H4 (cell line): ENCODE results near the gene CRISPLD2. TPM values are rescaled to one million over a fixed set of nuclear protein-coding genes. Genes with fewer than 3 reads are reported as not detected.
"Not testable (repeated sequence)": the region's sequence is repeated elsewhere in the genome, so short reads cannot be mapped to it uniquely, and the experiment has no call there.

ENCODE experiments used
- DNase-seq: peaks from one replicate; pipeline ENCODE4 v3.0.0-alpha.2; 2015; ENCODE audit warnings: low spot score
- total RNA-seq: library from RNA; depleted of rRNA; stranded (reverse); fragments of >200 nt; shearing (Covaris generic); gene quantifications from 2 replicates; pipeline ENCODE4 v1.2.3, GENCODE V29; 2014

CRISPLD2 gene
- total RNA-seq, 1 experiment from 2014 or later, result 5.7 TPM

- DNase-seq, result no peak
Measured at GRCh38 chr16:84930298-84931106, 110.7 kb downstream of the CRISPLD2 start.

DNA sequence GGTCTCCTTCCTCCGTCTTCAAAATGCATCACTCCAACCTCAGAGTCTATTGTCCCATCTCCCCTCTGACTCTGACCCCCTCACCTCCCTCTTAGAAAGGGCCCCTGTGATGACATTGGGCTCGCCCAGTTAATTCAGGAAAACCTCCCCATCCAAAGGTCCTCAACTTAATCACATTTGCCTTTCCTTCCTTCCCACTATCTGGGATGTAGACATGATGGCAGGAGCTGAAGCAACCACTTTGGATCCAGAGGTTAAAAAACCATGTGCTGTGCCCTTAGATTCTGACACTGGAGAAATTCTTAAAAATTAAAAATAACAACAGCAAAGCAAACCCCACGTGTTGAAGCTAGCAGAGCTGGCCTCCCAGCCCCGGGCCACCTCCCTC lies 111.3 kb downstream of the CRISPLD2 start:
- DNase-seq, result no peak

DNA sequence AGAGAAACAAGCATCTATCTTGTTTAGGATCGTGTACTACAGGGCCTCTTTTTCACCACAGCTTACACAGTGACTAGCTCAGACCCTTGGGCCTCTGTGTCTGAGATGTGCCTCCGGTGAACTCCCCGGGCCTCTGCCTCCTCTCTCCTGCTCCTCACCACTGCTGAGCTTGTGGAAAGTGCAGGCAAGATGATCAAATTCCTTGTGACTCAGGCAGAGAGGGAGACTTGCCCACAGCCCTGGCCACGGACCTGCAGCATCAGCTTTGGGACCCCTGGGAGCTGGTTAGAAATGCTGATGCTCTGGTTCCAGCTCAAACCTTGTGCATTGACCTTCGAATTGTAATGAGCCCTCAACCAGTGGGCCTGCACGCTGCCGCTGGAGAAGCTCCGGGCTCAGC lies 111.7 kb downstream of the CRISPLD2 start:
- DNase-seq, result no peak

DNA sequence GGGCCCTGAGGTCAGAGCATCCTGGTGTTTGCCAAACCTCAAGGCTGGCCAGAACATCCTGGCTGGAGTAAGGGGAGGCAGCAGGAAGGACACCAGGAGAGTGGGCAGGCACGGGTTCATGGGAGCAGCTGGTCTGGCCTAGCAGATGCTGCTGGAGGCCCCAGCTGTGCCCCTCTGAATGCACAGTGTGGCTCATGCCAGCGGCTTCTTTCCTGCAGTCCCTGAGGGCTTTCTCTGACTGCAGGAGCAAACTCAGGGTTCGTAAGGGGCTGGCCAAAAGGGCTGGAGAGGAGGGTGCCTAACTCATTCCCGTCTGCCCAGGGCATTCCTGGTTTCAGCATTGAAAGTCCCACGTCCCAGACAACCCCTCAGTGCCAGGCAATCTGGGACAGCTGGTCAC lies 112.9 kb downstream of the CRISPLD2 start:
- DNase-seq, result no peak

DNA sequence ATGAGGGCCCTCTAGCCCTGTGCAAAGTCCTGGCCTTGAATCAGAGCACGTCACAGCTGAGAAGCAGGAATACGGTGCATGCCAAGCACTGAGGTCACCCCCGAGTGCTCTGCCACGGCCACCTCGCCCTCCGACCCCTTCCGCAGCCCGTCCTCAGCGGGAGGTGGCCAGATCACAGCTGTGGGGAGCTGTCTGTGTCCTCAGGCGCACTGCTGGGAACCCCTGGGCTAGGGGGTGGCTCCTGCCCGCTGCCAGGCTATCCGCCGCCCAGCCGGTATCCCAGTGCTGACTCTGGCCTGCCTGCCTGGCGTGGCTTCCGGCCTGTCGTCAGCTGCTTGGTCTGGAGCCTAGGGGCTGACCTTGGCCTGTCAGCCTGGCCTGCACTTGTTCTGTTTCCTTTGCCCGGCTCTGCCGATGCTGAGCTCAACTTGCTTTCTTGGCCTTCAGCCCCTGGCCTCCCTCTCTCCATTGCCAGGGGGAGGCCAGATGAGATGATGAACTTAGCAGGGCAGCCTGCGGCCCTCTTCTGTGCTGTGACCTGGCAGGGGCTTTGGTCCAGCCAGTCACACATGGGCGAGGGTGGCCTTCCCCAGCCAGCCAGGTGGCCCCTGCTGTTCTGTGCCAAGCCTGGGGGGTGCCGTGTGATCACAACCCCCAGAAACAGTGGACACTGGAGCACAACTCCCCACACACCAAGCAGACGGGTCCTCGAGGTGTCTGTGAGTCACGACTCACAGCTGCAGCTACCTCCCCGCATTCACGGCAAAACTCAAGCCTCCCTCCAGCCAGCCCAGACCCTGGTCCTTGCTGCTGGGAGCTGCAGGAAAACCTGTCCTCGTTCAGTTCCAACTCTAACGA lies 114.2 kb downstream of the CRISPLD2 start:
- DNase-seq, result no peak

DNA sequence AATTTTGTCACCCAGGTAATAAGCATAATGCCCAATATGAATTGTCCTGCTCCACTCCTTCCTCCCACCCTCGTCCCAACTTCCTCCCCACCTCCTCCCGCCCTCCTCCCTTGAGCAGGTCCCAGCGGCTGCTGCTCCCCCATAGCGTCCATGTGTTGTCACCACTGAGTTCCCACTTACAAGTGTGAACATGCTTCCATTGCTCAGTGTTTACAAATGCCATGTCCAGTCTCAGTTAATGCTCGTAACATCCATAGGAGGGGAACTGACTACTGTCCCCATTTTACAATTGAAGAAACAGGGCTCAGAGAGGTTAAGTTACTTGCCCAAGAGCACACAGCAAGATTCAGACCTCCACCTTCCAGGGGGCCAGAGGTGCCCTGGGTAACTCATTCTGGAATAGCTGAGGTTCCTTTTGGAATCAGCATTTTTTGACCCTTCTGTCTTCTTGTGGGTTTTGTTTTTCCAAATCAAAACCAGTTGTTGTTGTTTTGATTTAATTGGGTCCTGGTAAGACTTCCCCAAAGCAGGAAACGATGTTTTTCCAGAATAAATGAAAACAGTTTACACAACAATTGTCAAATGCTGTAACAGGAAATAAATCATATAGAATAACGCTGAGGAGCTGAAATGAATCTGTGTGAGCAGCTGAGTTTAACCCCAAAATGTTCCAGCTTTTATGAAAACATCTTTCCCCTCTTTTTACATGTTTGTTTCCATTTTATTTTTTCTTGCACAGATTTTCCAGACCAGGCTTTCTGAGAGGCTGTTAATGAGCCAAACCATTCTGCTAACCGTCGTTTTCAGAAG lies 117.6 kb downstream of the CRISPLD2 start:
- no peak for DNase-seq

- DNase-seq, result not testable (repeated sequence)
Measured at GRCh38 chr16:84938616-84939015, 118.8 kb downstream of the CRISPLD2 start.

DNA sequence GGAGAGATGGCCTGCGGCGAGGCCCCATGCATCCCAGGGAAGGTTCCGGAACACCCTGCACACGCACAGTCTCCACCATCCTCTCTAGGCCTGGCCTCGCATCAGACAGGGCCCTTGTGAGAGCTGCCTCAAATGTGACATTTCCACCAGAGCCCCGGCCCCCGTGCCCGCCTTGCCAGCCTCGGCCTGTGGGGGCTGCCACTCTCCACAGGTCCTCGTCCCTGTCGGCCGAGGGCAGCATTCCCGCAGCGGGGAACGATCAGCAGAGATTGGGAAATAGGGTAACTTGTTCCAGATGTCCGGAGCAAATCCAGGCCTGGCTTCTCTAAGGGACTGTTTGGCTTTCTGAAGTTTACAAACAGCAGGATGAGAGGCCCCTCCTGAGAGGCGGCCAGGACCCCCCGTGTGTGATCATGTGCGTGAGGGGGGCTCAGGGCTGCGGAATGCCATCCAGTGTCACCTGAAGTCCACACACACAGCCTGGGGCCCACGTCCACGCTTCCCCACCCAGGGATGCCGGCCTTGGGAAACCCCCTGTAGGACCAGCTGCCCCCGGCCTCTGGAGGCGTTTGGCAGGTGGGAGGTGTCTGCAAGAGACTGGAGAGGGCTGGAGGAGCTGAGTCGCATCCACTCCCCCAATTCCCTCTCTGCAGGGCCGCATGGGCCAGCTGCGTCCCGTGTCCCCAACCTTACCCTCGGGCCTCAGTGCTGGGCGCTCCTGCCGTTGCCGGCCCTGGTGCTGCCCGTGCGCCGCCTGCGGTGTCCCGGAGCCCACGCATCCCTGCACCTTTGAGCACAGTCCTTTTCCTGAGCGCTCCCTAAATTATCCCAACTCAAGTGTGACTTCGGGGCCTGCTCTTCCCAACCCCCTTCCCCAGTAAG lies 121.1 kb downstream of the CRISPLD2 start:
- DNase-seq, result no peak

- peak; percentile 83 for DNase-seq
Measured at GRCh38 chr16:84941921-84942320, 122.1 kb downstream of the CRISPLD2 start.

- DNase-seq, result no peak
Measured at GRCh38 chr16:84942786-84943185, 123.0 kb downstream of the CRISPLD2 start.

GRCh38 chr16:84943620-84944019 lies 123.8 kb downstream of the CRISPLD2 start:
- no peak for DNase-seq

GRCh38 chr16:84947022-84947421 lies 127.2 kb downstream of the CRISPLD2 start:
- no peak for DNase-seq

DNA sequence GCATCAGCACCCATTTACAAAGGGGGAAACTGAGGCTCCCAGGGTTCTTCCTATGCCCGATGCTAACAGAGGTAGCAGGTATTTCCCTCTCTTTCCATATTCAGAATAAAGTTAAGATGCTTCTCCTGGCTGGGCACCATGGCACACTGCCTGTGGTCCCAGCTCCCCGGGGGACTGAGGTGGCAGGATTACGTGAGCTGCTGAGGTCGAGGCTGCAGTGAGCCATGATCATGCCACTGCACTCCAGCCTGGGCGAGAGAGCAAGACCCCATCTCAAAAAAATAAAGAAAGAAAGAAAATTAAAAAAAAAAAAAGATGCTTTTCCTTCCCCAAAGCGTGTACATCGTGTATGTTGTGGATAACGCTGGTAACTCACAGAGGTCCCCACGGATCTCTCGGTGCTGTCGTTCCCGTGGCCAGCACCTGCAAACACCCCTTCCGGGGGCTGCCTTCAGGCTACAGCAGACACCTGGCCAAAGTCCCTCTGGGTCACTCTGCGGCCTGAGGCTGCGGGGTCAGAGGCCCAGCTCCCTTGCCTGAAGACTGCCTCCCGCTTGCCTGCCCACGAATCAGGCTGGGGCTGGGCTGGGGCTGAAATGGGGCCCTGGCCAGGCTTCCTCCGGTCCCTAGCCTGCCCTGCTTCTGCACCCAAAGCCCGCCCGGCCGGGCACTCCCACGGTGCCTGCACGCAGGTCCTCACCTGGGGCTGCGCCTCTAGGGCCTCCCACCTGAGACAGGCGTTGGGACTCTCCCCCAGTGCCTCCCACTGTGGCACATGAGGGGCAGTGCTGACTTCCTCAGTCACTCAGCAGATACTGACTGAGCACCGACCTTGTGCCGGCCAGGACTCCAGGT lies 128.4 kb downstream of the CRISPLD2 start:
- no peak for DNase-seq

DNA sequence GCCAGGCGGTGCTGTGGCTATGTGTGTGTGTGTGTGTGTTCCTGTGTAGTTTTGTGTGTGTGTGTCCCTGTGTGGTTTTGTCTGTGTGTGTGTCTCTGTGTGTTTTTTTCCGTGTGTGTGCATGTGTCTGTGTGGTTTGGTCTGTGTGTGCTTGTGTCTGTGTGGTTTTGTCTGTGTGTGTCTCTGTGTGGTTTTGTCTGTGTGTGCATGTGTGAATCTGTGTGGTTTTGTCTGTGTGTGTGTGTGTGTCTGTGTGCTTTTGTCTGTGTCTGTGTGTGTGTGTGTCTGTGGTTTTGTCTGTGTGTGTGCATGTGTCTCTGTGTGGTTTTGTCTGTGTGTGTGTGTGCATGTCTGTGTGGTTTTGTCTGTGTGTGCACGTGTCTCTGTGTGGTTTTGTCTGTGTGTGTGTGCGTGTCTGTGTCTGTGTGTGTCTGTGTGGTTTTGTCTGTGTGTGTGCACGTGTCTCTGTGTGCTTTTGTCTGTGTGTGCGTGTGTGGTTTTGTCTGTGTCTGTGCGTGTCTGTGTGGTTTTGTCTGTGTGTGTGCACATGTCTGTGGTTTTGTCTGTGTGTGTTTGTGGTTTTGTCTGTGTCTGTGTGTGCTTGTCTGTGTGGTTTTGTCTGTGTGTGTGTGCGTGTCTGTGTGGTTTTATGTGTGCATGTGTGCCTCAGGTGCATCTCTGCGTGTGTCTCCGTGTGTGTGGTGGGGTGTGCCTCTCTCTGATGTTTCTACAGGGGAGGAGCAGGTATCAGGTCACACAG lies 129.2 kb downstream of the CRISPLD2 start:
- no peak for DNase-seq

- no peak for DNase-seq
Measured at GRCh38 chr16:84949772-84950436, 130.1 kb downstream of the CRISPLD2 start.

DNA sequence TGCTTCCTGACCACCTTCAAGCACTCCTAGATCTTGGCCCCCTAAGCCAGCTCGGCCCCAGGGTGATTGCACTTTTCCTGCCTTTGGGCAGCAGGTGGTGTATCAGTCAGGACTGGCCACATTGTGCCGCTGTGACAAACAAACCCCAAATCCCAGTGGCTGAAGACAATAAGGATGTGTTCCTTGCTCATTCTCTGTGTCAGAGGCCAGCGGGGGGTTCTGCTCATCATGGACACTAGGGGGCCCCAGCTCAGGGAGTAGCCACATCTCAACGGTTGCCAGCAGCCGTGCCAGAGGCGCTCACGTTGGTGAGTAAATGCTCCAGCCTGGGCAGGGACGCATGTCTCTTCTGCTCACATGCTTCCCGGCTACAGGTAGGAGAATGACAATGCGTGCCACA lies 131.1 kb downstream of the CRISPLD2 start:
- no peak for DNase-seq

DNA sequence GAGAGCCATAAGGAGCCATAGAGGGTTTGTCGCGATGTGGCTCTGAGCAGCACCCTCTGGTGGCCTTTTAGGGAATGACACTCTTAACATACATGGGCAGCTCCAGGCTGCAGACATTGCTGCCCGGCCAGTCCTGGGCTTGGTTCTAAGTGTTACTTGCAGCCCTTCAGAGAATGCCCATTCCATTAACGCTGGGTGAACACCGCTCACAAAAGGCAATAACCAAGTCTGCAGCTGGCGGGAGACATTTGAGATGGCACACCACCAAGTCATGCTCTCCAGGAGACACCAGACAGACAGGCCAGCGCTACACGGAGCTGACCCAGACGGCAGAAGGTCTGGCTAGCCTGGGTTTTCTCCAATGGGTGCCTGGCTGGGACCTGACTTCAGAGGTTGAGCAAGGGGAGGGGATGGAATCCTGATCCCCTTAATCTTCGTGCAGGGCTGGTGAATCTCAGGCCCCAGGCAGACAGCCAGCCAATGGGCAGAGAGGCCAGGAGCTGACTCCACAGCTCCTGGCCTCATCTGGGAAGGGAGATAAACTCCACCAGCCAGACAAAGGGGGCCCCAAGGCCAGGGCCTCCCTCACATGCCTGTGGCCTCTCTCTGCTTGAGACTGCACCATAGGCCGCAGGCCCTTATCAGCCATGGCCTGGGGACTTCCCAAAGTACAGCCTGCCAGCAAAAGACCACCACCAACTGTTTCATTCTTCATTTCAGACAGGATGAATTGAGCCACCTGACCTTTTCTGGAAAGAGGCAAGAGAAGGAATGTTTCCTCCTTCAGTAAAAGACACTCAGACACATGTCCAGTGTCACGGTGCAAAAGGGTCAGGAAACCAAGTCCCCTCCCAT lies 132.8 kb downstream of the CRISPLD2 start:
- peak; percentile 80 for DNase-seq
